SKM-1 treated with dmso at 0.1 percent for 144 hours (cell line): ENCODE measurements around the gene ZFYVE1.
"Not testable (repeated sequence)": the region's sequence is repeated elsewhere in the genome, so short reads cannot be mapped to it uniquely, and the experiment has no call there.

Experiments used
- DNase-seq: peaks from one replicate; lab custom pipeline; 2025; ENCODE audit not compliant: unreplicated experiment; lab: John Stamatoyannopoulos, UW

The ZFYVE1 gene

GRCh38 chr14:73003681-73004080 lies 23.2 kb downstream of the ZFYVE1 start:
- DNase-seq, result no peak

GRCh38 chr14:73000073-73000472 lies 26.8 kb downstream of the ZFYVE1 start:
- DNase-seq, result no peak

GRCh38 chr14:72999316-72999715 lies 27.6 kb downstream of the ZFYVE1 start:
- no peak for DNase-seq

GRCh38 chr14:72998252-72998903 lies 28.5 kb downstream of the ZFYVE1 start:
- no peak for DNase-seq

GRCh38 chr14:72996916-72997315 lies 30.0 kb downstream of the ZFYVE1 start:
- no peak for DNase-seq

GRCh38 chr14:72990171-72990570 lies 36.7 kb downstream of the ZFYVE1 start:
- DNase-seq, result no peak

- DNase-seq, result no peak
Observed at GRCh38 chr14:72986857-72987256, 40.0 kb downstream of the ZFYVE1 start.

GRCh38 chr14:72986214-72986613 lies 40.7 kb downstream of the ZFYVE1 start:
- DNase-seq, result no peak

GRCh38 chr14:72982146-72982708 lies 44.7 kb downstream of the ZFYVE1 start:
- no peak for DNase-seq

- DNase-seq, result no peak
Observed at GRCh38 chr14:72980863-72981262, 46.0 kb downstream of the ZFYVE1 start.

- no peak for DNase-seq
Observed at GRCh38 chr14:72978856-72979255, 48.0 kb downstream of the ZFYVE1 start.

GRCh38 chr14:72975770-72976169 lies 51.1 kb downstream of the ZFYVE1 start:
- DNase-seq, result no peak

- DNase-seq, result no peak
Observed at GRCh38 chr14:72974661-72975060, 52.2 kb downstream of the ZFYVE1 start.

GRCh38 chr14:72970824-72971434 lies 56.0 kb downstream of the ZFYVE1 start:
- DNase-seq, result no peak

GRCh38 chr14:72970058-72970630 lies 56.8 kb downstream of the ZFYVE1 start:
- DNase-seq, result no peak

- no peak for DNase-seq
Observed at GRCh38 chr14:72968316-72968715, 58.6 kb downstream of the ZFYVE1 start.

- no peak for DNase-seq
Observed at GRCh38 chr14:72966038-72966437, 60.9 kb downstream of the ZFYVE1 start.

GRCh38 chr14:72965249-72965648 lies 61.7 kb downstream of the ZFYVE1 start:
- DNase-seq, result no peak

GRCh38 chr14:72962829-72963312 lies 64.0 kb downstream of the ZFYVE1 start:
- no peak for DNase-seq

- DNase-seq, result not testable (repeated sequence)
Observed at GRCh38 chr14:72962336-72962754, 64.6 kb downstream of the ZFYVE1 start.

GRCh38 chr14:72961579-72962335 lies 65.1 kb downstream of the ZFYVE1 start:
- DNase-seq, result no peak
